Activated CD4-positive, alpha-beta T cell treated with anti-CD3 and anti-CD28 coated beads, Interleukin-2, amount 50 U/mL, for 1 hour (primary cell): ENCODE results near the gene PLCL2.
A peak's percentile ranks its signal among the peaks of the same experiment; 100 is the strongest.

Experiments
- DNase-seq: peaks from one replicate; pipeline ENCODE4 v3.0.0-alpha.2; 2020

PLCL2 gene

DNA sequence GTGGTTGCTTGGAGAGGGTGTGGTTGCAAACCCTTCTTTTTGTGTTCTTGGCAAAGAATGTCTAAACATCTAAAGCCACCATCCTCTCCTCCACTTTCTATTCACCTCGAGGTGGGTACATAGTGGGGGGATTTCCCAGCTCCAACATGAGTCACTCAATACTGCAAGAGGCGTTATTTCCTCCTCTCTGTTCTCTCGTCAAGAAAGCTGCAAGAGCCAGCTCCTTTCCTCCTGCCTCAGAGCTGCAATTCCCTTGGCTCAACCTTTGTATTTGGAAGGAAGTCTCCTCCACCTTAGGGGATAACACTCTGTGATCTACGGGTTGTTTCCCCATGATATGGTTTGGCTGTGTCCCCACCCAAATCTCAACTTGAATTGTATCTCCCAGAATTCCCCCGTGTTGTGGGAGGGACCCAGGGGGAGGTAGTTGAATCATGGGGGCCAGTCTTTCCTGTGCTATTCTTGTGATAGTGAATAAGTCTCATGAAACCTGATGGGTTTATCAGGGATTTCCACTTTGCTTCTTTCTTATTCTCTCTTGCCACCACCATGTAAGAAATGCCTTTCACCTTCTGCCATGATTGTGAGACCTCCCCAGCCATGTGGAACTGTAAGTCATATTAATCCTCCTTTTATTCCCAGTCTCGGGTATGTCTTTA lies 138.4 kb downstream of the PLCL2 start:
- DNase-seq: peak; percentile 14

DNA sequence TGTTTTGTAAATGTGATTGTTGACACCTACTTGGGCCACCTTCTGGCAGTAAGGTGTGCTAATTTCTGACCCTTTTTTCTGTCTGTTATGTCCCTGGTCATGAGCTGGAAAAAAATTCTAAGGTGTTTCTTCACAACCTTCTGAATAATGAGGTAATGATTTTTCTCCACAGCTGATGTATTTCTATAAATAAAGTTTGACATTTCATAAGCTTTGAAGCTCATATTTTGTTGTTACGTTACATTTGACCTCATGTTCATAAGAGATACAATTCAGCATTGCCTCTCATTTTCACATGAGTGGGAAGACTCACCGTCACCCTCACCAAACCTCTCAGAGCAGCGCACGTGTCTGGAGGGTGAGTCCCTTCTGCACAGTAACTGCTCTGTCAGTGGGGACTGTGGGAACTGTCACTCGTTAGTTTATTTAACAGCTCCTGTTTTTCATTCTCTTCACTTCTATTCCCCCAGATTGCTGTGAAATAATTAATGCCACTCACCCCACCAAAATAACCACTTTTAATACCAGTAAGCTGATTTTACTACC lies 140.9 kb downstream of the PLCL2 start:
- DNase-seq: no peak

DNA sequence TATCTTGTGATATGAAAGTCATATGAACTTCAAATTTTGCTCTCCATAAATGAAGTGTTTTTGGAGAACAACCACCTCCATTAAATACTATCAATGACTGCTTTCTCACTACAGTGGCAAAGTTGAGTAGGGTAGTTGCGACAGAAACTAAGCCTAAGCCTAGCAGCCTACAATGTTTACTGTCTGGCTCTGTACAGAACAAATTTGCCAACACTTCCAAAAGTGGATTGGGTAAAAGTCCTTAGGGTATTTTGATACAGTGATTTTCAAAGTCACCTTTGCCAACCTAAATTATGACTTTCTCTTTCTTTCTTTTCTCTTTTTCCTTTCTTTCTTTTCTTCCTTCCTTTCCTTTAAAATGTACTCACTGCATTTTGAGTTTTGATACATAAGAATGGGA lies 142.6 kb downstream of the PLCL2 start:
- DNase-seq: no peak

DNA sequence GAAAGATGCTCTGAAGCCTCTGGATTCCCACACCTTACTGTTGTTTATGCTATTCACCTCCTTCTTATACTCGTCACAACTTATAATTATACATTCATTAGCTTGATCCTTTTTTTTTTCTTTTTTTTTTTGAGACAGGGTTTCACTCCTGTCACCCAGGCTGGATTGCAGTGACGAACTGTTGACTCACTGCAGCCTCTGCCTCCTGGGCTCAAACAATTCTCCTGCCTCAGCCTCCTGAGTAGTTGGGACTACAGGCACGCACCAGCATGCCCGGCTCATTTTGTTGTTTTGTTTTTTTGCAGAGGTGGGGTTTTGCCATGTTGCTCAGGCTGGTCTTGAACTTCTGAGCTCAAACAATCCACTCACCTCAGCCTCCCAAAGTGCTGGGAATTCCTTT lies 143.6 kb downstream of the PLCL2 start:
- no peak for DNase-seq

DNA sequence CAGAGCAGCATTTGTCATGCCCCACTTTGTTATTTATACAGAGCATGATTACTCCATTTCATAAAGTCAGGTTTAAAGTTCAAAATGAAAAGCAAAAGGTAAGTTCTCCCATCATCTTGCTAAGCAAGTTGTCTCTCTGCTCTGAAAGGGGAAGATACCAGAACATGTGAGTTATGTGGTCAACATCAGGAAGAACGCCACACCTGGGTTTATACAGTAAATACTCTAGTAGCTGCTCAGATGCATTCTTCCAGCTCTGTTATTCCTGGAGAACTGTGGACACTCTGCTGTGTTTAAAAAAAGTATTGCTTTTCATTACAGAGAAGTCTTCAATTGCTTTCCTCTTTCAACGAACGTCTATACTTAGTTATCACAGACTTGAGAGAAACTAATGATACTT lies 145.7 kb downstream of the PLCL2 start:
- no peak for DNase-seq

DNA sequence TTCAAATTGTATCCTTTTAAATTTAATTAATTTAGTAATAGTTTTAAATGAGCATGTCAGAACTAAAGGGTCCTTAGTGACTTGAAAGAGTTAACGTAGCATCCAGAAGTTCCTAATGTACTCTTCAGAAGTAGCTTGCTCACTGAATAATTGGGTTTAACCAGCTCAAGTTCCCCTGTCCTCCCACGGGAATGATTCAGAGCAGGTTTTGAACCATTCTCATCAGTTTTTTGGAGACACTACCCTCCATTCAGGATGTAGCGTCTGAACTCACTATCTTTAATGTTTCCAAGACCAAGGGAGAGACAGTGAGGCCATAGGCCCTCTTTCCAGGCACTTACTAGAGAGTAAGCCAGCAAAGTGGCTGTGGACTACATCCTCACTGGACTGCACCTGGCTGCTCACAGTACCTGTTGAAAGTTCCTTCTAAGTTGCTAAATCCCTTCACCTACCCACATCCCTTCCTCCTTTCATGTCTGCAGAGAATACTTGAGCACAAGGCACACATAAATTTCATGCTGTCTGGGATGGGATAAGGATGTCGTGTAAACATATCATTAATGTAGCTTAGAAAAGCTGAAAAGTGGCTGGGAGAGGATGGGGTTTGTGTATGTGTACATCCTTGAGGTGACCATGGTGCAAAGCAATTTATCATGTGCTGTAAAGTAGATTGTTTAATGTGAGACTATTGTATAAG lies 146.3 kb downstream of the PLCL2 start:
- no peak for DNase-seq

DNA sequence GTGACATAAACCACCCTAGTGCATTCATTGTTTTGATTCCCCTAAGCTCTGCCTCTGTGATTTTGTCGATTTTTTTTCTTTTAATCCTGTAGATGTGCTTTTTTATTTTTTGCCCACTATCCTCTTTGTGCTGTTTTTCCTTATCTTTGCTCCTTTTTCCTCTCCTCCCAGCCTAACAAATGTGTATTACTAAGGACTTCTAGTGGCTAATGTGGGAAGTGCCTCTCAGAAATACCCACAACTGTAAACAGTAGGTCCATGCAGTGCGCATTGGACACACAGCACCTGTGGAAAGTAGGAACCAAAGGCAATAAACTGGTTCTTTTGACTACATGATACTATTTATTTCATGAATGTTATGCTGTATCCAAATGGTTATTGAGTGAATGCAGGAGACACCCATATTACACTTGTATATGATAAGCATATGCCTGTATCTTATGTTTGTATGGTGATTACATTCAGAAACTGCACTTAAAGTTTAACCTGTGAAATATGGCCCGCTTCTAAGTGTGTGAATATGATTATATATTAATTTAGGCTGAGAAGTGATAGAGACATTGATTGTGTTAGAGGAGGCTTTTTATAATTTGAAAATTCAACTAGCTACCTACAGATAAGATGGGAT lies 147.8 kb downstream of the PLCL2 start:
- DNase-seq: no peak

DNA sequence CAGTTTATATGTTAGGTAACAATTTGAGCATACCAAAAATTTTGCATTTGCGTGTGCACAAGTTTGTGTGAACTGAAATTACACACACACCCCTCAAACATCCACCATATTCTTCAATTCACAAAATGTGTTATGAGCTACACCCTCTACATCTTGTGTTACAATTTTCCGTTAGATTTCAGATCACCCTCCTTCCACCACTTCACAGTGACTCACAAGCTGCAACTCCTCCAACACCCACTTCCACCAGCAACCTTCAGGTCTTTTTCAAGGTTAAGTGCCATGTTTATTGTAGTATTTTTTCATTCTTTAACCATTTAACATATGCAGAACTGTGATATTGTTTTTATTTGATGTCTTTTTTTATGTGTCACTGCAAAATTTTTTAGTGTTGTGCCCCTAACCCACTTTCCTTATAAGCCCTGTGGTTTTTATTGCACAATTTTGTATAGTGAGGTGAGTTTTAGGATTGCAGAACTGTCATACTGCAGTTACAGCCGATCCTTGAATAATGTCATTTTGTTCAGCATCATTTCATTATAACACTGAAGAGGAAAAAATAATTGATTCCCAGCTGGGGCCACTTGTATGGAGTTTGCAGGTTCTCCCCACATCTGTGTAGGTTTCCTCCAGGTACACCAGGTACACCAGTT lies 148.9 kb downstream of the PLCL2 start:
- no peak for DNase-seq

DNA sequence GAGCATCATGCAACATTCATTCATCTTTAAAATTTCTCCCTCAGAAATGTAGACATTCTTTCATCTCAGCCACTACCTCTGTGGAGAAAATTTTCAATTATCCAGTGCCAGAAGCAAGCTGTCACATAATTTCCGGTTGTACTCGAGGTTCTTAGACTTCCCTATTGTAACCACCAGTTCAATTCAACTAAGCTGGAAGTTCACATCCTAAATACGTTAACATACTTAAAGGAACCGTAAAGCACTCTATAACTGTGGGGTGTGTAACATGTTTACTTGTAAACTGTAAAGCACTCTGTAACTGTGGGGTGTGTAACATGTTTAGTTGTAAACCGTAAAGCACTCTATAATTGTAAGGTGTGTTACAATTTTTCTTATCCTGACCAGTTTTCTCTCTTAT lies 150.3 kb downstream of the PLCL2 start:
- DNase-seq: no peak

DNA sequence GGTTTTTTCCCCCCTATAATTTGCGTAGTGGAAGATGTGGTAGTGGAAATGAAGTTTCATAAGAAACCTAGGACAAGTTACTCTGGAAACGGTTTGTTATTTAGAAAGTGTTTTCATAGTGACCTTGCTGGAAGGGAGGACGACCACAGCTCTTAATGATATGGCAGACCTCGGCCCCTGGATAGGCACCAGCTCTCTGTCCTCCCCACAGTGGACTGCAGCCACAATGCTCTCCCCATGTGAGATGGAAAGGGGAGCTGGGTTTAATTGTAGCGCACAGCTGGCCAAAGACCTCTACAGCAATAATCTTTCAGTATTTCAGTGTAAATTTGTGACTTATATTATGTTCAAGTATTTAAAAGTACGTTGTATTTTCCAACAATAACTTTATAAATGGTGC lies 151.2 kb downstream of the PLCL2 start:
- no peak for DNase-seq

DNA sequence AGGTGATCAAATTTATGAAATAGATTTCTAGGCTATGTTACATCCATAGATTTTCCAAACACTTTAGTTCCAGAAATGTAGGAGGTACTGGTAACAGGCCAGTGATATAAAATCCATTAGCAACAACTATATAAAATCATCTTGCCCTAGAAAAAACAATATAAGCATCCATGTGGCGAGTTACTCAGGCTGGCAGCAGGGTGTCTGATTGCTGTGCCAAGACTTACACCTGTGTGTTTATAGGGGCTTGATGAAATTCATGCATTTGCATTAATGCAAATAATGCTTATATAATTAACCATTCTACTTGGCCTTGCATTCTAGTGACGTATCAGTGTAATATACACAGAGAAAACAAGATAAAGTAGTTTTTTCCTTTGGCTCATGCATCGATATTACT lies 153.4 kb downstream of the PLCL2 start:
- DNase-seq: no peak

DNA sequence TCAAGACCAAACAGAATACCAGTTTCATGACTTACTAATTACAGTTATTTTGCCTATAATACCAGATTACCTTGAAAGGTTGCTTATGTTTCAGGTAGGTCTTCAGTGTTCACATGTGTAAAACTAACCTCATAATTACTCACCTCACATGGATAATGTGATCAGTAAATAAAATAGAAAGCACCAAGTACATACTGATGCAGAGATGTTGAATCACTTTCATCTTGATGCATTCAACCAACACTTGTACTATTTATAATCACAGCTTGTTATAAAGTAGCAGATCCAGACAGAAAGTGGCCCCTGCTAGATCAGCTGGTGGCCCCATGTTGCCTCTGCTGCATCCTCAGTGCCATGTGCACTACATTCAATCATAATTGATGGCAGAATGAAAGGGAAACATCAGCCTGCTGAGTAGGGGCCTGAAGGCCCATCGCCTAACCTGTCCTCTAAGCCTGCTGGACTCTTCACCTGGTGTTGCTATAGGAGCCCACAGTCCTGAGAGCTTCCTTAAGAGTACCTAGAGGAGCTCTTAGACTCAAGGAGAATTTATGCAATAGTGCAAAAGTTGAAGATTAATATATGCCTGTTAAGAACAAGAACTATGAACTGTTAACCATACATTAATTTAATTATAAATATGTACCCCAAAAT lies 154.3 kb downstream of the PLCL2 start:
- DNase-seq: no peak

DNA sequence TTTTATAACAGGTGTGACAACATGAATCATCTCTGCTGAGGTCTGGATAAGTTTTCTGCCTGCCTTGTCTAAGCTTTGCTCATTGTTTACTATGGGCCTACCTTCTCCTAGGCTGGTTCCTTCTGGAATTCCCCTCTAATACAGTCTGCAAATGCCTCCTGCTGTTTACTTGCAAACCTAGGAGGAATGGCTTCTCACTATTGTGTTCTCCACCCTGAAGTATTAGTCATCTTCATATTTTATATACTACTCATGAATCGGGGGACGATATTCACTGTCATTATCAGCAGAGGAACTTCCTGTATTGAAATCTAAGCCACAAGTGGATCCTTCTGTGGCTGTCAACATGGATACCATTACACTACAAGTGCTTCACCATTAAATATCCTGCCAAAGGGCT lies 154.8 kb downstream of the PLCL2 start:
- no peak for DNase-seq

DNA sequence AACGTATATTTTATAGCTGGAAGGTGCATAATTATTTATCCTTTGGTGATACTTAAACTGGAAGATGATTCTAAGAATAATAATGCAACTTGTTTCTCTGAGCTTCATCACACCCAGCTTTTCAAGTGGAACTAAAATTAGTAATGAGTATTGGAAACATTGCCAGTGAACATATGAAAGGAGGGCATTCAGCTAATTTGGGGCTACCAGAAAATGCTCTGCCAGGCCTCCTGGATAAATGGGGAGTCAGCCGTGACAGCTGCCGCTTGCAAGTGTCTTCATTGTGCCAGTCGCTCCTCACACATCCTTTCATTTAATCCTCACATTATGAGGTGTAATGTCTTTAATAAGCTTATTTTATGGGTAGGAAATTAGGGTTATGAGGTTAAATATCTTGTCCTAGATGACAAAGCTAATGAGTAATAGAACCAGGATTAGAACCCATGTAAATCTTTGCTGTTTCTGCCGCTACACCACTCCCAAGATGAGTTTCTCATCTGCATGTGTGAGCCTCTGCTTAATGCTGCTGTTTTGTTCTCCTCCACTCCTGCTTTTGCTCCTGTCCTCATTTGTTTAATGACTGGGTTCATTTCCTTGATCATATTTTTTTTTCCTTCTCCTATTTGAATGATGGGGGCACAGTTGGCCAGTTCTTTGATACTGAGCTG lies 155.7 kb downstream of the PLCL2 start:
- no peak for DNase-seq

DNA sequence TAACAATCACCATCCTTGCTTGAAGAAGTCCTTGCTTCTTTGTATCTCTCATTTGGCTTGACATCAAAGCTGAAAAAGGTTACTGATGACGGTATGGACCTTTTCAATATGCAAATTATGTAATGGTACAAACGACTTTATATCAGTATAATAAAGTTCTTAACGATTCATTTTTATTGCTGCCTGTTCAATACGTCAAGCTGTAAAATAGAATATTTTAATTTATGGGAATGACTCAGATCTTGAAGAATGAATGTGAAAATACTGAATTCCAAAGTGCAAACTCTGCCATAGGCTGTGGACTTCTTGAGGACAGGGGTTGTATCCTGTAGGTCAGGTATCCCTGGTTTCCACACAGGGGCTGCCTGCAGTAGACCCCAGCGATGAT lies 156.2 kb downstream of the PLCL2 start:
- DNase-seq: no peak

DNA sequence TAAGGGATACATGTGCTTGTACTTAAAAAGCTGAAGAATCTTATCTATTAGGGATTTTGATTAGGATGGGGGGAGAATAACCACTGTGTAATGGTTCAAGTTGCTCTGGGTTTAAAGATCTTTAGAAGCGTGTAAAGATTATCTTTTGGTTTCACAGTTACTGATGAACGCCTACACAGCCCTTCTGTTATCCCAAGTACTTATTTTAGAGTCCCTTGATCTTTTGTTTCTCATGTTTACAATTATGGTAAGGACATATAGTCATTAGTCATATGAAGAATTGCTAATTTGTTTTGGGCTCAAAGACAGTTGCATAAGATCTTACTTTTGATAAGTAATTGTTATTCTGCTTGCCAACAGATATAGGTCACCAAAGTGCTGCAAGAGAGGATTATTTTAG lies 160.1 kb downstream of the PLCL2 start:
- DNase-seq: no peak

DNA sequence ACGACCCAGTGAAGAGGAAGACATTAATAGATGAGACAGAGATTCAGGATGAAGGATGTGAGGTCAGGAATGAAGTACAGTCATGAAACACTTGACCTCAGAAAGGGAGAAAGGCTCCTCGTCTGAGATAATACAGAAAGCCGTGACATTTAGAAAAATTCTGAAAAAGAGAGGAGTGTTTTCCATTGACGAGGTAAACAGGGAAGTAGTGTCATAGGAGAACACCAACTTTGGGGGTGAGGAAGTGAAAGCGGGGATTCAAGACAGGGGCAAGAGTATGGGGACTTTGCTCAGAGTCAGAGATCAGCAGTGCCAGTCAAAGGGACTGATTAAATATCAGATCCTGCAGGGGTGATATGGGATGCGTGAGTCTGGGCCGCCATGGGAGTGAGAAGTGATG lies 160.9 kb downstream of the PLCL2 start:
- DNase-seq: no peak

DNA sequence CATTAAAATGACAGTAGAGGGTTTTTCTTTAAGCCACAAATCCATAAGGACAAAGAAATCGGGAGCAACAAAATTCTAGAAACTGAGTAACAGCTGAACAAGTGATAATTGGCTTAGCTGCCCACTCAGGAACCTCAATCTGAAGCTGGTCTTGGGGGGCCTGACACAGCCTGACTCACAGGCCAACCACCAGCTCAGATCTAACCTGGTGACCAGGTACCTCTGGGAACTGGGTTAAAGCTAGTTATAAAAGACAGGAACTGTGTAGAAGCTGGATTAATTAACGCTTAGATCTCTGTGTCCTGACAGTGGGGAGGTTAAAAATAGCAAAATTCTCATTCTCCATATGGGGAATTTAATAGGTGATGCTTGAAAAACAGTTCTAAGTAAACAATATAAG lies 161.9 kb downstream of the PLCL2 start:
- DNase-seq: no peak

DNA sequence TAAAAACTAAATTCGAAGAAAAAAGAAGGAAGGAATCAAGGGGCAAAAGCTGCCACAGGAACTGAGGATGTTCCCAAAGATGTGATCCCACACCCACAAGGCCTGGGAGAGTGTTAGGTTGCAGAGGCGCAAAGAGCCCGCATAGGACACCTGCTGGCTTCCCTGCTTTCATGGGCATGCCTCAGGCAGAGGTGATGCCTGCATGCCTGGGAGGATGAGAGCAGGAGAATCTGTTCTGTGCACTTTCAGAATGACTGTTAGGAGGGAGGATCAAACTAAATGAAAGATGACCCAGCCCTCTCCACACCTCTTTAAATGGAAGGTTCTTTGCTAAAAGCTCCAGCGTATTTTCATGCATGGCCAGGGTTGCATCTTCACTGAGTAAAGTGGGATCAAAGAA lies 162.4 kb downstream of the PLCL2 start:
- no peak for DNase-seq

DNA sequence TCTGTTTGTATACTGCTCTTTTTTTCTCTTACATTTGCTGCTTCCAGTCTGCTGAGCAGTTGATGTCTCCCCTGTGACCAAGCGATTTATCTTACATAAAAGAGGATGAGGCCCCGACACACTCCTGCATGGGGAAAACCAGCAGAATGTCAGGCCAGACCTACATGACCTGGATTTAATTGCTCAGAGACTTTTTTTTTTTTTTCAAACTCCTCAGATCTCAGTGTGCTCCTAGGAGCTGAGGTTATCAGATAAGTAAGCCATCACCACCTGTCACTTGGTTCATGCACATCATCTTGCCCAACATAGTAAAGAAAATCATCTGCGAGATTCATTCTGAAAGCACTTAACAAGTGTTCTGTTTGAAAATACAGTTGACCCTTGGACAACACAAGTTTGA lies 163.1 kb downstream of the PLCL2 start:
- no peak for DNase-seq

DNA sequence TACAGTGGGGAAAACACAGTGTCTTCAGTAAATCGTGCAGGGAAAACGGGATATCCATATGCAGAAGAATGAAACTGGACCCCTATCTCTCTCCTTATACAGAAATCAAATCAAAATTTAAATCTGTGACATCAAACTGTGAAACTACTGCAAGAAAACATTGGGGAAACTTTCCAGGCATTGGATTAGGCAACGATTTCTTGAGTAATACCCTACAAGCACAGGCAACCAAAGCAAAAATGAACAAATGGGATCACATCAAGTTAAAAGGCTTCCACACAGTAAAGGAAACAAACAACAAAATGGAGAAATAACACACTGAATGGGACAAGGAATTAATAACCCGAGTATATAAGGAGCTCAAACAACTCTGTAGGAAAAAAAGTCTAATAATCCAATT lies 165.3 kb downstream of the PLCL2 start:
- DNase-seq: no peak

DNA sequence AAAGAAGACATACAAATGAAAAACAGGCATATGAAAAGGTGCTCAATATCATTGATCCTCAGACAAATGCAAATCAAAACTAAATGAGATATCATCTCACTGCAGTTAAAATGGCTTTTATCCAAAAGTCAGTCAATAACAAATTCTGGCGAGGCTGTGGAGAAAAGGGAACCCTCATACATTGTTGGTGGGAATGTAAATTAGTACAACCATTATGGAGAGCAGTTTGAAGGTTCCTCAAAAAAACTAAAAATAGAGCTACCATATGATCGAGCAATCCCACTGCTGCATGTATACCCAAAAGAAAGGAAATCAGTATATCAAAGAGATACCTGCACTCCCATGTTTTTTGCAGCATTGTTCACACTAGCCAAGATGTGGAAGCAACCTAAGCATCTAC lies 165.8 kb downstream of the PLCL2 start:
- DNase-seq: no peak

DNA sequence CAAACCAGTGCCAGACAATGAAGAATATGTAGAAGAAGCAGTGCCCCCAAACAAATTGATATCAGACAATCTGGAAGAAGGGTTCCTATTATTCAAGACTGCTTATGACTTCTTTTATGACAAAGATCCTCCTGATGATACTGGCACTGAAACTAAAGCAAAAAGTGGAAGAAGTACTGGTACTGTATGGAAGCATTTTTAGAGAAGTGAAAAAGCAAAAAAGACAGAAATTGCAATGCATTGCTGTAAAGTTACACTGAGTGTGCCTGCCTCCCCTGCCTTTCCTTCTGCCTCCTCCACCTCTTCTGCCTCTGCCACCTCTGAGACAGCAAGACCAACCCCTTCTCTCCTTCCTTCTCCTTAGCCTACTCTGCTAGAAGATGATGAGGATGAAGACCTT lies 167.6 kb downstream of the PLCL2 start:
- DNase-seq: no peak
